Osteoblast (primary cell): Measurements from ENCODE around the gene CA11. TPM values are rescaled to one million over a fixed set of nuclear protein-coding genes. Genes with fewer than 3 reads are reported as not detected.
A peak's percentile ranks its signal among the peaks of the same experiment; 100 is the strongest.

Source experiments
- DNase-seq: peaks from one replicate; pipeline ENCODE4 v3.0.0; 2011; ENCODE audit warnings: low spot score, mixed read lengths; ENCODE audit not compliant: insufficient read length; ENCODE audit errors: missing footprints
- H2AFZ ChIP-seq: 2 replicates; pipeline ENCODE4 v1.6.0; 2011; ENCODE audit warnings: mild to moderate bottlenecking, low read length
- H3K27ac ChIP-seq: 2 replicates; pipeline ENCODE4 v1.5.1; 2011; ENCODE audit warnings: mild to moderate bottlenecking, low read depth, low read length, moderate library complexity
- H3K27me3 ChIP-seq: 2 replicates; pipeline ENCODE4 v1.6.0; 2012; ENCODE audit warnings: mild to moderate bottlenecking, control low read depth, inconsistent platforms, low read length, moderate library complexity; ENCODE audit not compliant: insufficient read depth
- H3K36me3 ChIP-seq: 2 replicates; pipeline ENCODE4 v1.5.1; 2011; ENCODE audit warnings: mild to moderate bottlenecking, low read length, control low read depth, moderate library complexity; ENCODE audit not compliant: insufficient read depth
- H3K4me1 ChIP-seq: 2 replicates; pipeline ENCODE4 v1.5.1; 2011; ENCODE audit warnings: mild to moderate bottlenecking, low read length, control low read depth, moderate library complexity; ENCODE audit not compliant: insufficient read depth
- H3K4me2 ChIP-seq: 2 replicates; pipeline ENCODE4 v1.6.0; 2011; ENCODE audit warnings: mild to moderate bottlenecking, low read length; ENCODE audit not compliant: insufficient read depth
- H3K4me3 ChIP-seq: fragments of 200-600 bp; sonication (generic); 3 replicates; pipeline ENCODE4 v1.5.1; 2012; ENCODE audit warnings: mild to moderate bottlenecking, low read length, inconsistent platforms; ENCODE audit not compliant: insufficient read depth
- H3K79me2 ChIP-seq: 2 replicates; pipeline ENCODE4 v1.6.0; 2012; ENCODE audit warnings: mild to moderate bottlenecking, low read length, control low read depth, inconsistent platforms; ENCODE audit not compliant: insufficient read depth
- H3K9me3 ChIP-seq: 2 replicates; pipeline ENCODE4 v1.5.1; 2011; ENCODE audit warnings: low read depth, low read length, control low read depth
- H4K20me1 ChIP-seq: 2 replicates; pipeline ENCODE4 v1.6.0; 2012; ENCODE audit warnings: mild to moderate bottlenecking, low read length, control low read depth; ENCODE audit not compliant: insufficient read depth
- total RNA-seq: library from RNA; depleted of rRNA; stranded (reverse); fragments of >200 nt; gene quantifications from 2 replicates; pipeline ENCODE4 v1.2.3, GENCODE V29; 2012
- TF ChIP-seq, protein P1 (sequence below): IDR thresholded peaks from 2 replicates; pipeline ENCODE4 v1.5.1; 2011; ENCODE audit warnings: mild to moderate bottlenecking, low read depth, low read length, moderate library complexity; ENCODE audit errors: extremely low read depth

The CA11 gene
- total RNA-seq, 1 donor = 1.8 TPM

DNA sequence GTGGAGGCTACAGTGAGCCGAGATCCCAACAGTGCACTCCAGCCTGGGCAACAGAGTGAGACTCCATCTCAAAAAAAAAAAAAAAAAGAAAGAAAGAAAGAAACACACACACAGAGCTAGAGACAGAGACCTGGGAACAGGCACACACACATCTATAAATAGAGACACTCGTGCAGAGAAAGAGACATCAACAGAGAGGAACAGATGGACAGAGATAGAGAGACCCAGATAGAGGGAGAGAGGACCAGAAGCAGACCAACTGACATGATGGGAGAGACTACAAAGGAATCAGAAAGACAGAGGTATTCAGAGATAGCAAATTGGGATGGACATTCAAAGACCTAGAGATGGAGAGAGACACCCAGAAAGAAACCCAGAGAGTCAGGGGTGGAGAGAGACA, 2.1 kb upstream of the CA11 start:
- Histone ChIP-seq H3K4me2 (no peak overlapping the region), H3K4me1 (peaks cover 24% of the 10 kb centered on the region), H3K79me2 (no peaks in the 10 kb centered on the region), H3K27me3 (peaks cover 3% of the 10 kb centered on the region), H3K4me3 (no peak overlapping the region), H3K36me3 (no peaks in the 10 kb centered on the region), H2AFZ (no peak overlapping the region), H4K20me1 (no peaks in the 10 kb centered on the region), H3K9me3 (no peaks in the 10 kb centered on the region), H3K27ac (no peak overlapping the region)
- DNase-seq = peak; percentile 68
- TF ChIP-seq, protein P1, sequence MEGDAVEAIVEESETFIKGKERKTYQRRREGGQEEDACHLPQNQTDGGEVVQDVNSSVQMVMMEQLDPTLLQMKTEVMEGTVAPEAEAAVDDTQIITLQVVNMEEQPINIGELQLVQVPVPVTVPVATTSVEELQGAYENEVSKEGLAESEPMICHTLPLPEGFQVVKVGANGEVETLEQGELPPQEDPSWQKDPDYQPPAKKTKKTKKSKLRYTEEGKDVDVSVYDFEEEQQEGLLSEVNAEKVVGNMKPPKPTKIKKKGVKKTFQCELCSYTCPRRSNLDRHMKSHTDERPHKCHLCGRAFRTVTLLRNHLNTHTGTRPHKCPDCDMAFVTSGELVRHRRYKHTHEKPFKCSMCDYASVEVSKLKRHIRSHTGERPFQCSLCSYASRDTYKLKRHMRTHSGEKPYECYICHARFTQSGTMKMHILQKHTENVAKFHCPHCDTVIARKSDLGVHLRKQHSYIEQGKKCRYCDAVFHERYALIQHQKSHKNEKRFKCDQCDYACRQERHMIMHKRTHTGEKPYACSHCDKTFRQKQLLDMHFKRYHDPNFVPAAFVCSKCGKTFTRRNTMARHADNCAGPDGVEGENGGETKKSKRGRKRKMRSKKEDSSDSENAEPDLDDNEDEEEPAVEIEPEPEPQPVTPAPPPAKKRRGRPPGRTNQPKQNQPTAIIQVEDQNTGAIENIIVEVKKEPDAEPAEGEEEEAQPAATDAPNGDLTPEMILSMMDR = no peak

DNA sequence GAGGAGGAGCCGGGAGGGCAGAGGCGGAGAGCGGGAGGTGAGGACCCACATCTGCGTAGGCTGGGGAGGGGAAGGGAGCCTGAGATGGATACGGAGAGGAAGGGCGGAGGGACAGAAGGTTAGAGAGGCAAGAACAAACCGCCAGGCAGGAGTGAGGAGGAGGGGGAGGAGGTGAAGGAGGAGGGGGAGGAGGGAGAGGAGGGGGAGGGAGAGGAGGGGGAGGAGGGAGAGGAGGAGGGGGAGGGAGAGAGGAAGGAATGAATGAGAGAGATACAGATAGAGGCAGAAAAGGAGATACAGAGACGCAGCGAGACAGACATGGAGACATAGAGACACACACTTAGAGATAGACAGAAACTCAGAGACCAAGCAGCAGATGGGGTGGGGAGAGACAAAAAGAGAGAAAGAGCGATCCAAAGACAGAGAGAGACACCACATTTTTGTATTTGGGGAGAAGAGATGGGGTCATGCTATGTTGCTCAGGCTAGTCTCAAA, 782 bp upstream of the CA11 start:
- no peaks in the 10 kb centered on the region for H3K9me3 ChIP-seq
- H4K20me1 ChIP-seq = no peaks in the 10 kb centered on the region
- peak overlapping the region; percentile 87 for H2AFZ ChIP-seq
- H3K4me2 ChIP-seq = peak overlapping the region; percentile 76
- peak overlapping the region; percentile 70 for H3K4me3 ChIP-seq
- H3K79me2 ChIP-seq = no peaks in the 10 kb centered on the region
- H3K36me3 ChIP-seq = no peaks in the 10 kb centered on the region
- peak; percentile 47 for DNase-seq
- H3K4me1 ChIP-seq = peaks cover 24% of the 10 kb centered on the region
- TF ChIP-seq, protein P1 = no peak
- no peak overlapping the region for H3K27ac ChIP-seq
- peaks cover 3% of the 10 kb centered on the region for H3K27me3 ChIP-seq

DNA sequence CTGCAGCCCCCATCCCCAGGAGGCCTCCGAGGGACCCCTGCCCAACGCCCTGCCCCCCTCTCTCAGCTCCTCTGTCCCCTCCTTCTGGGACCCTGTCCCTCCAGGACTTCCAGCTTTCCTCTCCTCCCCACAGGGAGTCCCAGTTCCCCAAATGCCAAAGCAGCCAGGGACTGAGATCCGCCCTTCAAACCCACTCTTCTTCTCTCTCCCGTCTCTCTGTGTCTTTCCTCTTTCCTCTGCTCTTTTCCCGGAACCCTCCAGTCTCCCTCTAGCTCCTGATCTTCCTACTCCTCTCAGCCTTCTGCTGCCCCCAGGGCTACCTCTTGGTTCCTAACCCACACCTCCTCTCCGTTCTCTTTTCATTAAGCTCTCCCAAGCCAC, 377 bp downstream of the CA11 start:
- H2AFZ ChIP-seq = peak overlapping the region; percentile 87
- no peaks in the 10 kb centered on the region for H3K36me3 ChIP-seq
- H3K79me2 ChIP-seq = no peaks in the 10 kb centered on the region
- no peak overlapping the region for H3K27ac ChIP-seq
- TF ChIP-seq, protein P1 = no peak
- peak overlapping the region; percentile 76 for H3K4me2 ChIP-seq
- H3K4me1 ChIP-seq = peaks cover 24% of the 10 kb centered on the region
- H3K27me3 ChIP-seq = peaks cover 3% of the 10 kb centered on the region
- no peaks in the 10 kb centered on the region for H4K20me1 ChIP-seq
- DNase-seq = peak; percentile 74
- peak overlapping the region; percentile 70 for H3K4me3 ChIP-seq
- H3K9me3 ChIP-seq = no peaks in the 10 kb centered on the region

DNA sequence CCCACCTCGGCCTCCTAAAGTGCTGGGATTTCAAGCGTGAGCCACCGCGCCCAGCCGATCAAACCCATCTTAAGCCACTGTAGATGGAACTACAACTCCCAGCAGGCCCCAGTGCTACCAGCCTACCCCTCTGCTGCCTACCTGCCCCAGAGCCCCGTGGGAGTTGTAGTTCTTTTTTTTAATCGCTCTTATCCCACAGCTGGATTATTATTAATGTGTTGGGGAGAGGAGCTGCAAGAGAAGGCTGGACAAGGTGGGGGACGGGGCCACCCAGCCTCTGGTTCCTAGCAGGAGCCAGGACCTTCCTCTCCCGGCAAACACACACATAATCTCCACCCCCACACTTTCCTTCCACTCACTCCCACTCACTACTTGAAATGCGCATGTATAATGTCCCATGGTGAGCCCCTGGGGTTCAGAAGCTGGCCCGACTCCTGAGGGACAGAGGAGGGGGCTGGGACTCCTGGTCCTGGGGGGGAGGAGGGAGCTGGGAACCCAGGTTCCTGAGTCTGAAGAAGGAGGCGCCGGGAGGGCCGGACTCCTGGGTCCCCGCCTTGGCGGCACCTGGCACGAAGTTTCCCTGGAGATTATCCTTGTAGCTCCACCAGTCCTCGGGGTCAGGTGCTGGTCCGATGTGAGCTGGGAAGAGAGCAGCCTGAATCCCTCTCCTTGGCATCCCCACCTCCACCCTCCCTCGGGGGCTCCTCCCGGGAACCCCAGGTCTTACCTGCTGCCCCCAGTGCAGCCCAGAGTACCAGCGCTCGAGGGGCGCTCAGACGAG, 958 bp downstream of the CA11 start:
- Histone ChIP-seq H3K9me3 (no peaks in the 10 kb centered on the region), H3K79me2 (no peaks in the 10 kb centered on the region)
- DNase-seq = peak; percentile 91

More for the DNA sequence above, 958 bp downstream of the CA11 start:
- Histone ChIP-seq H3K4me1 (peaks cover 24% of the 10 kb centered on the region), H2AFZ (no peak overlapping the region), H3K4me2 (peak overlapping the region; percentile 76), H4K20me1 (no peaks in the 10 kb centered on the region), H3K27me3 (peaks cover 3% of the 10 kb centered on the region), H3K4me3 (peak overlapping the region; percentile 70), H3K27ac (no peak overlapping the region), H3K36me3 (no peaks in the 10 kb centered on the region)
- TF ChIP-seq, protein P1 = no peak
